KOPT-K1 (cell line): ENCODE measurements around the gene WNT3A.

ENCODE experiments used
- H3K27ac ChIP-seq: fragments of 200-600 bp; sonication (generic); 2 replicates; pipeline ENCODE4 v1.5.1; 2016; ENCODE audit warnings: antibody characterized with exemption, mild to moderate bottlenecking, low read depth, low read length; ENCODE audit not compliant: poor library complexity, severe bottlenecking
- H3K36me3 ChIP-seq: fragments of 200-600 bp; sonication (generic); 2 replicates; pipeline ENCODE4 v1.5.1; 2017; ENCODE audit warnings: antibody characterized with exemption, mild to moderate bottlenecking, low read length, moderate library complexity; ENCODE audit not compliant: insufficient read depth
- H3K9me3 ChIP-seq: fragments of 200-600 bp; sonication (generic); 2 replicates; pipeline ENCODE4 v1.5.1; 2017; ENCODE audit warnings: antibody characterized with exemption, low read length, mild to moderate bottlenecking; ENCODE audit not compliant: insufficient read depth, poor library complexity, severe bottlenecking

The WNT3A gene

DNA sequence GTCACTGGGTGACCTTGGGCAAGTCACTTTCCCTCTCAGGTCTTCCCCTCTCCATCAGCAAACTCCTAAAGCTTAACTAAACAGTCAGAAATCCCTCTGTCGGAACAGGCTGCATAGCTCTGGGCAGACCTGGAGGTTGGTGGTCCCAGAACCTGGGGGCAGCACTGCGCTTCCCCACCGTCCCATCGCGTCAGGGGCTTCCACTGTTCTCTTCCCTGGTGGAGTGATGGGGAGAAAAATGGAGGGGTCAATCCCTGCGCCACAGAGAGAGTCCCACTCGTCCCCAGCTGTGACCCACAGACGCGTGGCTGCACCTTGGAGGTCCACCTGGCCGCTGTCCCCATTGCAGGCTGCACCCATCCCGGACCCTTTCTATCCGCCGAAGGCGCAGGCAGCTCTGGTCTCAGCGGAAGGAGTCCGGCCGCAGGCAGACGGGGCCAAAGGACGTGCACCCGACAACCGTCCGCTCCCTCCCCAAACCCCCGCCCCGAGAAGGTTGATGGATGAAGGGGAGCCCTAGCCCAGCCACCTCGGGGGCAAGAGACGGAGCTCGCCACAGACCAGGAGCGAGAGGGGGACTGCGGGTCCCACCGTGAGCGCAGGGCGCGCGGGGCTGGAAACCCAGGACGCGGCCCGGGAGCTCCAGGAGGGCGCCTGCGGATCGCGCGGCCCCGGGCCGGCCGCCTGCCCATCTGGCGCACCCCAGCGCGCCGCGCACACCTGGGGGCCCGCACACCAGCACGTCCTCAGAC lies 588 bp upstream of the WNT3A start:
- peaks cover 12% of the 10 kb centered on the region for H3K9me3 ChIP-seq
- no peaks in the 10 kb centered on the region for H3K36me3 ChIP-seq
- no peak overlapping the region for H3K27ac ChIP-seq

DNA sequence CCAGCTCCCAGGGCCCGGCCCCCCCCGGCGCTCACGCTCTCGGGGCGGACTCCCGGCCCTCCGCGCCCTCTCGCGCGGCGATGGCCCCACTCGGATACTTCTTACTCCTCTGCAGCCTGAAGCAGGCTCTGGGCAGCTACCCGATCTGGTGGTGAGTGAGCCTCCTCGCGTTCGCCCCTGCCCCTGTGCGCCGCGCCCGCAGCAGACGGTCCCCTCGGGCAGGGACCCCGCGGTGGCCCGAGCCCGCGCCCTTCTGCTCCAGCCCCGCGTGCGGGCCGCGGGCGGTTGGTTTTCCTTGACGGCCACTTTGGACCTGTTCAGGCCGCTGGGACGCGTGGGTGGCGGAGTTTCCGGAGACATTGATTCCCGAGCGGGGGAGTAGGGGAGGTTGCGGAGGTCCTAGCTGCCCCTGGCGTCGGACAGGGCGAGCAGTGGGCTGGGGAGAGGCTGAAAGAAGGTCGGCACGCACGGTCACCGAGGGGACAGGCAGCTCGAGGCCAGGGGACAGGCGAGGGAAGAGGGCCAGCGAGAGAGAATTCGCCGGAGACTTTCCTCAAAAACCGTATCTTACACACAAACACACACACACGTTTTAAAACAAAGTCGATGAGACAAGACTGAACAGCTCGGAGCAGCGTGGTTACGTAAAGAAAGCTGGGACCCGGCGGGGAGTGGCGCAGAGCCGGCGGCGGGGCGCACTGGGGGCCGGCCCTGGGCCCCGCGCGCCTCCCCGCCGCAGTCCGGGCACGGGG lies 427 bp downstream of the WNT3A start:
- H3K36me3 ChIP-seq = no peaks in the 10 kb centered on the region
- no peak overlapping the region for H3K27ac ChIP-seq
- H3K9me3 ChIP-seq = peaks cover 12% of the 10 kb centered on the region

DNA sequence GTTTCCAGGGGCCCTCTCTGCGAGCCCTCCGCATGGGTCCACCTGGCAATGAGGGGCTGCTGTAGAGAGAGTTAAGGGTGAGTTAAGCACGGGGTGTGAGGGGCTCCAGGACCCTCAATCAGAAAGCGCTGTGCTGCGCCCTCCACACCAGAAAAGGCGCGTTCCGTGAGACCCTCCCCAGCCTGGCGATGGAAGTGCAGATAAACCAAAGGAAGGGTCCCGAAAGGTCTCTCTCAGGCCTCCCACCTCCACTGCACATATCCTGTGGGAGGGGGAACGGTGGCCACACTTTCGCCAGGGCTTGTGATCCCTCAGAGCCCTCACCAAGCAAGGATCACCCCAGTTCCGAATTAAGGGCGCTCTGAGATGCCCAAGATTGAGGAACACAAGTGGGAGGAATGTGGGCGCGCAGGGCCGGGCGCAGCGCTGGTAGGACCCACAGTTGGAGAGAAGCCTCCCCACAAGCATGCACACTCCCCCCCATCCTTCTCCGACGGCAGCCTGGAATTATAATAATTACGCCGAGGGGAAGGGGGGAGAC lies 1.1 kb downstream of the WNT3A start:
- Histone ChIP-seq H3K27ac (no peak overlapping the region), H3K36me3 (no peaks in the 10 kb centered on the region), H3K9me3 (peaks cover 12% of the 10 kb centered on the region)

DNA sequence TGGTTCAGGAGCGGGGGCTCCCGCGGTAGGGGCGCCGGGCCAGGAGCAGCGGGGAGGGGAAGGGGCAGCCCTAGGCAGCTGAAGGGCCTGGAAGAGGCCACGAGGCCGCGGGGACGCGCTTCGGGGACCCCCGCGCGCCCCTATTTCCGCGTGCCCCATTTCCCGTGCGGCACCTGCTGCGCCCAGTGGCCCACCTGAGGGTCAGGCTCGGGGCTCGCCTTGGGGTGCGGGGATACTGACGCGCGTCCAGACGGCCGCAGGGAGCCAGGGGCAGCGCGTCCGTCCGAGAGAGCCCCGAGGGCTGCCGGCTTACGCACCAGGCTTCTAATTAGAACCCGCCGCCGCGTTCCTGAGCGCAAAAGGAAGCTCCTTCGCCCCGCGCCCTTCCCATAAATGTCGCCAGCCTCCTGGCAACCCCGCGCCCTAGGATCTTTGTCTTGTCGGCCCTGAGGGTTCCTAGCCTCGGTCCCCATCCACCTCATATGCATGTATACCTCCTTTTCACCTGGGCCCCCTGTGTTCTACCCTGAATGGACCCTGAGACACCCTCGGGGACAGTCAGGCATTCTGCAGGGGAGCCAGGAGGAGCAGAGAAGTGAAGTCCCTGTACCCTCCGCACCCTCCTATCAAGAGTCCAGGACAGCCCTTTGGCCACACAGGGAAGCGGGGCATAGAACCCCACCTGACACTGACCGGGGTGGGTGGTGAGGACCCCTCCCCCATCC lies 1.8 kb downstream of the WNT3A start:
- H3K36me3 ChIP-seq = no peaks in the 10 kb centered on the region
- peaks cover 12% of the 10 kb centered on the region for H3K9me3 ChIP-seq
- H3K27ac ChIP-seq = no peak overlapping the region

DNA sequence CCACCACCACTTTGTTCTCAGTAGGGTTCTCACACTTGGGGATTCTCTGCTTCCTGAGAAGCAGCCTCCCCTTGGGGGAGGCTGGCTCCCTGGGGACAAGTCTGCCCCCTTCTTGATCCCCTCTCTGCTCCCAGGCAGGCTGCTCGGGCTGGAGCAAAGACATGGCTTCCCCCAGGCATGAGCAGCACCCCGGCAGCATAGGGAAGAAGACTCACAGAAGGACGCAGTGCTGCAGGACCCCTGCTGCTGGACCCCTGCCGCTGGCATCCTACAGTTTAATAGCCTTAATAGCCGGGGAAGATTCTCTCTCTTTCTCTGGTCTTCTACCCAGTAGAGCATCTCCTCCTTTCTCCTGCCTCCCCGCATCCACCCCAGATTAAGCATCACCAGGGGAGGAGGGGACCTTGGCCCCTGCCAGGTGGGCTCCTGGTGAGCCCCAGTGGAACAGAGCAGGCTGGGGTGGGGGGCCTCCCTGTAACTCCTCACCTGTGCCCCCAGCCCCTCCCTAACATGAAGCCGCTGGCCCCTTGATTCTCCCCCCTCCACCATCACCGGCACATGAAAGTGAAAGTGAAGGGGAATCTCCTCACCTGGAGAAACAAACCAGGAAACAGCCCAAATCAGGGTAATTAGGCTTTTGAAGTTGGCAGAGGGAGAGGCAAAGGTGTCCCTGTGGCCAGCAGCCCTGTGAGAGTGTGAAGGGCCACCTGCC lies 2.5 kb downstream of the WNT3A start:
- Histone ChIP-seq H3K36me3 (no peaks in the 10 kb centered on the region), H3K27ac (no peak overlapping the region), H3K9me3 (peaks cover 12% of the 10 kb centered on the region)

DNA sequence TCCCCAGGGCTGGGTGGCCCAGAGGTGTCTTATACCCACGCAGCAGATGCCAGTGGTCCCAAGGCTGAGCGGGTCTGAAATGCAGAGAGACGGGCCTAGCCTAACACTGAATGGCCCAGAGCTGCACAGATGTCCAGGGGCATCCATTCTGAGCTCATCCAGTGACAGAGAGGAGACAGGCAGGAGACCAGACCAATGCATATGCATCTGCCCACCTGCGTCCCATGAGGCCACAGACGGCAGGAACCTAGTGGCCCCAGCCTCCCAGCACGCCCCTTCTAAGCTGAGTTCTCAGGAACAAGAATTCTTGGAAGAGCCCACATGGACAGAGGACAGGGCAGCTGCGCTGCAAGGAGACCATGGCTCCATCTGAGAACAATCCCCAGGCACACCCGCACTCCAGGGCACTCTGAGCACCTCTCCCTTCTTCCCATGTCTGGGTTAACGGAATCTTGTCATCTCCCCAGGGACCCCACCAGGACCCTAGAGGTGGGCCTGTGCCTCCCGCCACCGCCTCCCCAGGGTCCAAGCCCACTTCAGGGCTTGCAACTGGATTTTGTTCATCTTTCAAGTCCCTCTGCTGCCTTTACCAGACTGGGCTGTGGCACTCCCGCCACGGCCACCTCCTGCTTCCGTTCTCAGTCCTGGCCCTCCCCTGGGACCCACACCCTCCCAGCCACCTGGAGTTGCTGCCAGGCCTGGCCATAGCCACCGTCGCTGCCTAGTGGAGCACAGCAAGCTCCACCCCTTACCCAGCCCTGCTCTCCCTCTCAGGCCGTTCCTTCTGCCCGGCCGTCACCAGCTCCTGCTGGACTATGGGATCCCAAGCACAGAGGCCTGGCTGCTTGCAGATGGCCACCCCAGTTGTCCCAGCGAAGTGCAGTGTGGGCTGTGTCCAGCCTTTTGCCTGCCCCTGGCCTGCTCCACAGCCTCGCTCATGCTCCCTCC lies 3.3 kb downstream of the WNT3A start:
- H3K27ac ChIP-seq = no peak overlapping the region
- peaks cover 12% of the 10 kb centered on the region for H3K9me3 ChIP-seq
- no peaks in the 10 kb centered on the region for H3K36me3 ChIP-seq

DNA sequence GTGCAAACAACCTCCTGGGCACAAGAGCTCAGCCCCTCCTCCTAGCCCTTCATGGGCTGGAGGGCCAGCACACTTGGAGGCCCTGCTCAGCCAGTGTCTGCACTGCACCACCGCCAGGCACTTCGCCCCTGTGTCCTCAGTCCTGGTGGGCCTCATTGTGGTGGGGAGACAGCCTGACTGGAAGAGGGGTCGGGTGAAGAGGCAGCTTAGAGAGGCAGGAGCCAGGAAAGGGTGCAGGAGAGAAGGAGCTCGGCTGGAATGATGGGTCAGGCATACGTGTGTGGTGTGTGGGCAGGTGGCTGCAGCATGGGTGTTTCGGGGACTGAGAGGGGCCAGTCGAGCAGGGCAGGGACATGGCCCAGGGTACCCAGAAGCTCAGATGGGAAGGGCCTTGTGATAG lies 4.1 kb downstream of the WNT3A start:
- H3K36me3 ChIP-seq = no peaks in the 10 kb centered on the region
- H3K9me3 ChIP-seq = peaks cover 12% of the 10 kb centered on the region
- no peak overlapping the region for H3K27ac ChIP-seq

DNA sequence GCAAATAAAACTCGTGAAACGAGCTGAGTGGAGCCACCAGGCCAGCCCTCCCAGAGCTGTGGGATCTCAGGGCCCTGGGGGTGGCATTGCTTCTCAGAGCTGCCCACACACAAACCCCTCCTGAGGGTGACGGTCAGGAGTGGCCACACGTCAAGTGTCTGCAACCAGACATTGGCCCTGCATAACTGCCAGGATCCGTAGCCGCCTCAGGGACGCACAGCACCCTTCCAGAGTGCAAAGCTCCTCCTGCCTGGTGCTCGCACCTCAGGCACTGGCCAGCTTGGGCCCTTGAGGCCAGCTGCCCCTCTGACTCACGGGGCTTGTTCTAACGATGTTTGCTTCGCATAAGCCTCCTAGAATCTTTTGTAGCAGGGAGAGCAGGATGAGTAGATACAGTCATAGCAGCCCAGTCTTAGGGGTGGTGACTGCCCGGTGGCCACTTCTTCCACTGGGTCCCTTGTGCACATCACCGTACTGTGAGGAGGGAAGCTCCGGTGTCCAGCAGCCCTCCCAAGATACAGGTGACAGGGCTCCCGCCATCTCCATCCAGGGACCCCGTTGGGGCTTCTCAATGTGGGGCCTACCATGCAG lies 5.0 kb downstream of the WNT3A start:
- Histone ChIP-seq H3K9me3 (peaks cover 12% of the 10 kb centered on the region), H3K27ac (no peak overlapping the region), H3K36me3 (no peaks in the 10 kb centered on the region)

DNA sequence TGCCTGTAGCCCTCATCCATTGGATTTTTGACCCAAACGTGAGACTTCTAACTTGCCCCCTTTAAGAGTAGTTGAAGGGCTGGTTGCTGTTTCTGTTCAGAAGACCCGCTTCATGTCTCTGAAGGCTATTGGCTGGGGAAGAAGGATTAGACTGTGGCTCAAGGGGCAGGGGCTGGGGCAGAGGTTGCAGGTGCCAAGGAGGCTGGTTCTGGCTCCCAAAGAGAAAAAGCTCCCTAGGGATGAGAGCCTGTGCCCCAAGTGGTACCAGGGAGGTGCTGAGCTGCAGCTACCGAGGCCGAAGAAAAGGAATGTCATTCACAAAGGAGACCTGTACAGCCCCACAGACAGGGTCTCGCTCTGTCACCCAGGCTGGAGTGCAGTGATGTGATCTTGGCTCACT lies 5.8 kb downstream of the WNT3A start:
- no peaks in the 10 kb centered on the region for H3K36me3 ChIP-seq

DNA sequence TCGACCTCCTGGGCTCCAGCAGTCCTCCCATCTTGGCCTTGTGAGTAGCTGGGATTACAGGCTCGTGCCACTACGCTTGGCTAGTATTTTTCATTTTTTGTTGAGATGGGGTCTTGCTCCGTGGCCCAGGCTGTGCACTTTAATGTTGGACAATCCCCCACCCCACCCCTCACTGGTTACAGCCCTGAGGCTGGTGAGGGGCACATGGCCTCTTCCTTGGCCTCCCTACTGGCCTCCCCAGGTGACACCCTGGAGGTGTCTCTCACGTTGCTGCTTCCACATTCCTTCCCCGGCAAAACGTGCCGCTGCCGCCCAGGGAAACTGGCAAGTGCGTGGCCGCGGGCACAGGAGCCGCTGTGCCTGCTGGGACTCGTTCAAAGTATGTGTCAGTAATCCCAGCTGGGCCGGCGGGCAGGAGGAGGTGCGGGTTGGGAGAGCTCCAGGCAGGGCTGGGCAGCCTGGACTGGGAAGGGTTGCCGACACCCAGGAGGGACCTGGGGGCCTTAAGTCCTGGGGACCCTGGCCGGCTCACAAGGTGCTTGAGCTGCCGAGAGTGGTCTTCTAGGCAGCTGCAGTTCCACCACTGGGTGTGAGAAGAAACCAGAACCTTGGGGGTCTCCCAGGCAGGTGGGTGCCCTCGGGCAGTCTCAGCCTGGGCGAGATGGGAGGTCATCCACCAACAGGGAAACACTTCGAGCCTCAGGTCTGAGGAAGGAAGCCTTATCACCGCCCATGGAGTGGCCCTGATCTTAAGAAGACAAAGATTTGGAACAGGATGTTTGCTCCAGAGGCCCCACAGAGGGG lies 6.5 kb downstream of the WNT3A start:
- Histone ChIP-seq H3K36me3 (no peaks in the 10 kb centered on the region), H3K9me3 (peaks cover 5% of the 10 kb centered on the region), H3K27ac (no peak overlapping the region)

More for the DNA sequence above, 5.8 kb downstream of the WNT3A start:
- H3K9me3 ChIP-seq = peaks cover 12% of the 10 kb centered on the region
- H3K27ac ChIP-seq = no peak overlapping the region

DNA sequence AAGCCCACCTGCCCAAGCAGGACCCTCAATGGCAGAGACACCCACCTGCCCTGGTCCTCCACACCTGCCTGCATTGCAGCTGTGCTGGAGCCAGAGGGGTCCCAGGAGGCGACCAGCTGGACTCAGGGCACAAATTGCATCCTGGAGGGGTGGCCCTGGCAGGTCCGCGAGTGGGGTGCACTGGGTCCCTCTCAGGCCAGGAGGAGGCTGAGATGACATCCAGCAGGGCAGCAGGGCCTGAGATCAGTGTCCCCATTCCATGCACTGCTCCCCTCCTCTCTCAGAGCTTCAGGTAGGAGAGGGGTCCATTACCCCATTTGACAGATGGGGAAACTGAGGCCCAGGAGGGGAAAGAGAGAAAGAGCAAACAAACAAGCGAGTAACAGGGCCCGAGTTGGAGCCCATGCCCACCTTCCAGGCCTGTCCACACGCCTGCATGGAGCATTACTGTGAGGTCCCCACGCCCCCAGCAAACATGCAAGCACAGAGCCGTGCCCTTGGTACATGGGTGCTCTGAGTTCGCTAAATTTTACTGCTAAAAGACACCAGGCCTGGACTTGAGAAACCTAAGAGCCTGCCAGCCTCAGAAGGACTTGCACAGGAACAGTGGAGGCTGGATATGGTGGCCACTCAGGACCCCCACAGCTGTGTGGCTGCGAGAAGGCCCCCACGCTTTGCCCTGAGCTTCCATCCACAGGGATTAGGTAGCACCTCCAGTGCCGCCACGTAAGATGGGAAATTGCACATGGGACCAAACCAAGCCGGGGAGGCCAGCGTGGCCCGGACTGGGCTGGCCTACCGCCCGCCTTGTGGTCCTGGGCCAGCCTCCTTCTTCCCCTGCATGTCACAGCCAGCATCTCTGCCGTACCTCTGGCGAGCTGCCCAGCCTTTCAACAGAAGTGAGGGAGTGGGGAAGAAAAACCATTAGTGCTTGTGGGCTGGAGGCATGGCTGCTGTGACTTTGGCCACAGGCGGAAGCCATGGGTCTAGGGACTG lies 7.4 kb downstream of the WNT3A start:
- no peaks in the 10 kb centered on the region for H3K9me3 ChIP-seq
- no peaks in the 10 kb centered on the region for H3K36me3 ChIP-seq
- H3K27ac ChIP-seq = no peak overlapping the region
